ENCODE measurements around the gene PXMP2. TPM values are rescaled to one million over a fixed set of nuclear protein-coding genes. Genes with fewer than 3 reads are reported as not detected.

Gene PXMP2
- total RNA-seq, 1 donor from 2014 or later: 25.2 TPM

DNA sequence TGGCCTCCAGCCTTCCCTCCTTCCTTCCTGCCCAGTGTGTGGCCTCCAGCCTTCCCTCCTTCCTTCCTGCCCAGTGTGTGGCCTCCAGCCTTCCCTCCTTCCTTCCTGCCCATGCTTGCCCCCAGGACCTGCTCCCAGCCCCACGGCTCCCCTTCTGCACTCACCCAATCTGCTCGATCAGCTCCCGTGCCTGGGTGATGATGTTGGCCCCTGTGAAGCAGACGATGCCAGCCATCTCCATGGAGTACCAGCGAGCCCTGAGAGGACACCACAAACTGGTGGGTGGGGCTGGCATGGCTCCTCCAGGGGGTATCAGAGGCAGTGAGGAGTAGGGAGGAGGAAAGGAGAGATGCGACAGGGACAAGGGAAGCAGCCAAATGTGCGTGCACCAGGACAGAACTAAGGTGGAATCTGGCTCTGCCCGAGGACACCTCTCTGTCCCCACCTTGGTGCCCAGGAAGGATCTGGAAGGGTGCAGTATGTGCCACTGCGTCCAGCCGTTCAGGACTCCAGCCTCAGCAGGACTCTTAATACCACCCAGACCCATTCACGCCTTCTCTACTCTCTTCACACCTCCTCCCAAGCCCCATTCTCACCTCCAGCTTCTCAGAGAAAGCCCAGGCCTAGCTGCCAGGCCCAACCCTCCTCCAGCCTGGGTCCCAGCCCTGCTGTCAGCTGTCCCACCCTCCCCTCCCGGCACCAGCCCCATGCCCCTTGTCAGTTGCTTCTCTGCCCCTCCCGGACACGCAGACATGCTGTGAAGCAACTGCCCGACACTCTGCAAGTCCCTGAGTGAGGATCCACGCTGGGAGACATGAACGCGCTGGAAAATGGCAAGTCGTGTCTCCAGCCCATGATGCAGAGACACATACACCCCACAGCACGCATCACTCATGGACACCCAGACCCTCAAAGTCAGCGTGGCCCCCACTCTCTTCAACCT, 22.9 kb upstream of the PXMP2 start:
- TF ChIP-seq, protein P1, sequence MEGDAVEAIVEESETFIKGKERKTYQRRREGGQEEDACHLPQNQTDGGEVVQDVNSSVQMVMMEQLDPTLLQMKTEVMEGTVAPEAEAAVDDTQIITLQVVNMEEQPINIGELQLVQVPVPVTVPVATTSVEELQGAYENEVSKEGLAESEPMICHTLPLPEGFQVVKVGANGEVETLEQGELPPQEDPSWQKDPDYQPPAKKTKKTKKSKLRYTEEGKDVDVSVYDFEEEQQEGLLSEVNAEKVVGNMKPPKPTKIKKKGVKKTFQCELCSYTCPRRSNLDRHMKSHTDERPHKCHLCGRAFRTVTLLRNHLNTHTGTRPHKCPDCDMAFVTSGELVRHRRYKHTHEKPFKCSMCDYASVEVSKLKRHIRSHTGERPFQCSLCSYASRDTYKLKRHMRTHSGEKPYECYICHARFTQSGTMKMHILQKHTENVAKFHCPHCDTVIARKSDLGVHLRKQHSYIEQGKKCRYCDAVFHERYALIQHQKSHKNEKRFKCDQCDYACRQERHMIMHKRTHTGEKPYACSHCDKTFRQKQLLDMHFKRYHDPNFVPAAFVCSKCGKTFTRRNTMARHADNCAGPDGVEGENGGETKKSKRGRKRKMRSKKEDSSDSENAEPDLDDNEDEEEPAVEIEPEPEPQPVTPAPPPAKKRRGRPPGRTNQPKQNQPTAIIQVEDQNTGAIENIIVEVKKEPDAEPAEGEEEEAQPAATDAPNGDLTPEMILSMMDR (IDR thresholded peaks at IDR 0.05; ENCODE audit: unreplicated experiment): no peak
- H3K4me1 Mint-ChIP-seq: no peaks in the 10 kb centered on the region
- H3K4me3 Mint-ChIP-seq: no peak overlapping the region
- H3K27ac Mint-ChIP-seq: no peak overlapping the region
- no peak for DNase-seq (ENCODE audit: low spot score in 2 of 2, unreplicated experiment in 2 of 2)
- no peaks in the 10 kb centered on the region for H3K27me3 Mint-ChIP-seq (ENCODE audit: low read depth)
- no peaks in the 10 kb centered on the region for H3K9me3 Mint-ChIP-seq
- peaks cover 50% of the 10 kb centered on the region for H3K36me3 Mint-ChIP-seq

DNA sequence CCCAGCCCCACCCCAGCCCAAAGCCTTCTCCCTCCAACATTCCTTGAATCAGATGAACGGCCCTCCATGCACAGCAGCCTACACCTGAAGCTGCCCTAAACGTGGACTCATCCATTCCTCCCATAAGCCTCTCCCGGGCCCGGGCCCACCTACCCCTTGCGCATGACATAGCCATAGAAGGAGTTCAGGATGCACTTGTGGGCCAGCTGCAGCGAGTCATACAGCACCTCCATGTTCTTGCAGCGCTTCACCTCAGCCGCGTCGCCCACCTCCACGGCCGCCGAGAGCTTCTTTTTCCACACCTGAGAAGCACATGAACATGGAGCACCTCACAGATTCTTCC, 22.3 kb upstream of the PXMP2 start:
- H3K4me1 Mint-ChIP-seq: no peaks in the 10 kb centered on the region
- DNase-seq (ENCODE audit: low spot score in 2 of 2, unreplicated experiment in 2 of 2): no peak
- peaks cover 52% of the 10 kb centered on the region for H3K36me3 Mint-ChIP-seq
- no peak overlapping the region for H3K4me3 Mint-ChIP-seq
- TF ChIP-seq, protein P1 (IDR thresholded peaks at IDR 0.05; ENCODE audit: unreplicated experiment): no peak
- H3K9me3 Mint-ChIP-seq: no peaks in the 10 kb centered on the region
- no peaks in the 10 kb centered on the region for H3K27me3 Mint-ChIP-seq (ENCODE audit: low read depth)
- no peak overlapping the region for H3K27ac Mint-ChIP-seq

DNA sequence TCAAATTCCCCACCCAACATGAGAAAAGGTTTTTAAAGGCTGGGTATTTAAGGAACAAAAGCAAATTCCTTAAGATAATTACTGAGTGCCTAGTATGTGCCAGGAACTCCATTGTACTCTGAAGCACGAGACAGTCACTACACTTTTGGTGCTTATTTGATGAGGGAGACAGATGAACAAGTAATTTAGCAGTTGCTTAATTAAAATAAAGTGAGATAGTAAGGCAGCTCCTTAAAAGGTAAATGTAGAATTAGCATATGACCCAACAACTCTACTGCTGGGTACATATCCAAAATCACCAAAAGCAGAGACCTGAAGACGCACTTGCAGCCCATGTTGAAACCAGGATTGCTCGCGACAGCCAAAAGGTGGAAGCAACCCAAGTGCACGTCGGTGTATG, 21.6 kb upstream of the PXMP2 start:
- Mint-ChIP-seq H3K4me3 (no peak overlapping the region), H3K36me3 (peaks cover 51% of the 10 kb centered on the region)

DNA sequence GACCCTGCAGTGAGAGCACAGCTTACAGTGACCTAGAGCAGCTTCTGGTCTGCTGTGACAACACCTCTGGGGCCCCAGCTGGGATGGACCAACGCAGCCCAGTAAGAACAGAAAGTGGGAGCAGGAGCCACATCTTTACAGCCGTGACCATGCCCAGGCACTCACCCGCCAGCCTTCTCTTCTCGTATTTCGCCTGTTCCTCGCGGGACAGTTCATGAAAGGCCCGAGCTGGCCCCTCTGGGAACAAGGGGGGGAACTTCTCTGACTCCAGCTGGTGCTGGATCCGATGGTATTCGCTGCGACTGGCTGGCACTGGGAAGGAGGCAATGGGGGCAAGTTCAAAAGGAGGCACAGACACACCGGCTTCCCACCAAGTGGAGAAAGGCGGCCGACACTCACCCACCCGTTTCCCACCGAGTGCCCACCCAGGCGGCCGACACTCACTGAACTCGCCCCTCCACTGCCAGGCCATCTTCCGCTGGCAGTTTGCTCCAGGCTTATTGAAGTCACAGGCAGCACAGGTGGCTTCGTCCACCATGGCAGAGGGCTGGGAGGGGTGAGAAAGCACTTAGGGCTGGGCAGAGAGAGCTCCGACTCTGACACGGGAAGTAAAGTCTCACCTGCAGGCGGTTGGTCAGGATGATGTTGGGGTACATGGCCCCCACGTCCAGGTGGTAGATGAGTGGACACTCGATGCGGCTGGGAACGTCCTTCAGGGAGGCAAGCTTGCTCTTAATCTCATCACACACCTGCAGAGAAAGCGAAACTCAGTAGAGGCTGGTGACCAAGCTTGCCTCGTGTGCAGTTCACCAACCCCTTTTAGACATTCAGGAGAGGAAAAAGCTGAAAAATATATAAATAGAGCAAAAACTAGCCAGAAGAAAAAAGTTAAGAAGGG, 18.9 kb upstream of the PXMP2 start:
- no peak for DNase-seq (ENCODE audit: low spot score in 2 of 2, unreplicated experiment in 2 of 2)
- Mint-ChIP-seq H3K4me3 (no peak overlapping the region), H3K9me3 (no peaks in the 10 kb centered on the region), H3K36me3 (peaks cover 51% of the 10 kb centered on the region), H3K4me1 (no peaks in the 10 kb centered on the region), H3K27ac (no peak overlapping the region), H3K27me3 (ENCODE audit: low read depth) (no peaks in the 10 kb centered on the region)
- TF ChIP-seq, protein P1 (IDR thresholded peaks at IDR 0.05; ENCODE audit: unreplicated experiment): no peak

More for the DNA sequence above, 21.6 kb upstream of the PXMP2 start:
- H3K4me1 Mint-ChIP-seq: no peaks in the 10 kb centered on the region
- TF ChIP-seq, protein P1 (IDR thresholded peaks at IDR 0.05; ENCODE audit: unreplicated experiment): no peak
- H3K27me3 Mint-ChIP-seq (ENCODE audit: low read depth): no peaks in the 10 kb centered on the region
- no peak overlapping the region for H3K27ac Mint-ChIP-seq
- no peak for DNase-seq (ENCODE audit: low spot score in 2 of 2, unreplicated experiment in 2 of 2)
- H3K9me3 Mint-ChIP-seq: no peaks in the 10 kb centered on the region

DNA sequence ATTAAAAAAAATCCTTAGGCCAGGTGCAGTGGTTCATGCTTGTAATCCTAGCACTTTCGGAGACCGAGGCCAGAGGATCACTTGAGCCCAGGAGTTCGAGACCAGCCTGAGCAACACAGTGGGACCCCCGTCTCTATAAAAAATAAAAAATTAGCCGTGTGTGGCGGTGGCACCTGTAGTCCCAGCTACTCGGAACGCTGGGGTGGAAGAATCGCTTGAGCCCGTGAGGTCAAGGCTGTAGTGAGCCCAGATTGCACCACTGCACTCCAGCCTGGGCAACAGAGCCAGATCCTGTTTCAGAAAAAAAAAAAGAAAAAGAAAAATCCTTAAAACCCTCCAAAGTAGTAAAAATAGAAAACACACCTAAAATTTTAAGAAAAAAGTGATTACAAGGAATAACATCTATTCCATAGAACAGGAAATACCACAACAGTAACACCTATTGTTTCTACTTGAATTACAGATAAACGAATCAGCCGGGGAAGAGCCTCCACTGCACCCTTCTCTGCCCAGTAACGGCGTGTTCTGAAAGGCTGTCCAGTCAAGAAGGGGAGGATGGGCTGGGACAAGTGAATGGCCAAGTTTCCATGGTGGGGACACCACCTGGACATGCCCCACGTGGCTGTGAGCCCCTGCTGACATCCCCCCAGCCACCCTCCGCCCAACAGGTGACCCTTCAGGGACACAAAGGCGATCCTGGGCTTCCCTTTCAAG, 18.1 kb upstream of the PXMP2 start:
- H3K36me3 Mint-ChIP-seq: peaks cover 49% of the 10 kb centered on the region
- no peaks in the 10 kb centered on the region for H3K9me3 Mint-ChIP-seq
- no peaks in the 10 kb centered on the region for H3K27me3 Mint-ChIP-seq (ENCODE audit: low read depth)
- H3K4me3 Mint-ChIP-seq: no peak overlapping the region
- H3K27ac Mint-ChIP-seq: no peak overlapping the region
- DNase-seq (ENCODE audit: low spot score in 2 of 2, unreplicated experiment in 2 of 2): no peak
- TF ChIP-seq, protein P1 (IDR thresholded peaks at IDR 0.05; ENCODE audit: unreplicated experiment): no peak
- H3K4me1 Mint-ChIP-seq: no peaks in the 10 kb centered on the region
